Measurements from ENCODE around the gene EPHA6.

- TF ChIP-seq CTCF (IDR thresholded peaks at IDR 0.05; ENCODE audit: borderline replicate concordance, extremely low read depth, low read length, poor library complexity, severe bottlenecking) (no peak), EZH2 (IDR thresholded peaks at IDR 0.05; ENCODE audit: borderline replicate concordance, low read depth, low read length, severe bottlenecking) (no peak)
These were observed 196.7 kb downstream of the EPHA6 start for GRCh38 chr3:97010881-97011657.

All from DND-41 (cell line).